HG03280 (cell line): Measurements from ENCODE around the gene SPAG17.

ENCODE experiments used
- ATAC-seq: cut with Tn5 transposase; IDR thresholded peaks from one replicate; pipeline ENCODE4 v1.9.1; 2021; ENCODE audit warnings: mild to moderate bottlenecking, moderate library complexity; ENCODE audit not compliant: unreplicated experiment

SPAG17 gene

GRCh38 chr1:118169016-118169415, 16.0 kb downstream of the SPAG17 start:
- ATAC-seq = no peak

- no peak for ATAC-seq
Observed at GRCh38 chr1:118160806-118161205, 24.2 kb downstream of the SPAG17 start.

- no peak for ATAC-seq
Observed at GRCh38 chr1:118159569-118159968, 25.5 kb downstream of the SPAG17 start.

DNA sequence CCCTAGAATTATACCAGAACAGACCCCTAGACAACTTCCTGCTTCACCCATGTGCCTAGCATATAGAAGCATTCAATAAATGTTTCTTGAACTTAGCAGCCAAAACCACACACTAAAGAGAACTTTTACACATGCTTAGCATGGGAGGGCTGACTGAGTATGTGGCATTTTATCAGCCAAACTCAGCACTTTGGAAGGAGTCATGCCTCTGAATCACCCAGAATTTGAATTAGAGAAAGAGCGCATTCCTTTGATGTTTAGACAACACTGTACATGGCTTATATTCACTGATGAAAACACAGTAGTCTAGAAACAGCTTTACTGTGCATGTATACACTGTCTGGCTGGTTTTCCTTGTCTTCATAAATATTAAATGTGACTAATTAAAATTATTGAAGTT, 26.1 kb downstream of the SPAG17 start:
- no peak for ATAC-seq

- no peak for ATAC-seq
Observed at GRCh38 chr1:118157506-118157905, 27.5 kb downstream of the SPAG17 start.

- ATAC-seq = no peak
Observed at GRCh38 chr1:118155106-118155505, 29.9 kb downstream of the SPAG17 start.

DNA sequence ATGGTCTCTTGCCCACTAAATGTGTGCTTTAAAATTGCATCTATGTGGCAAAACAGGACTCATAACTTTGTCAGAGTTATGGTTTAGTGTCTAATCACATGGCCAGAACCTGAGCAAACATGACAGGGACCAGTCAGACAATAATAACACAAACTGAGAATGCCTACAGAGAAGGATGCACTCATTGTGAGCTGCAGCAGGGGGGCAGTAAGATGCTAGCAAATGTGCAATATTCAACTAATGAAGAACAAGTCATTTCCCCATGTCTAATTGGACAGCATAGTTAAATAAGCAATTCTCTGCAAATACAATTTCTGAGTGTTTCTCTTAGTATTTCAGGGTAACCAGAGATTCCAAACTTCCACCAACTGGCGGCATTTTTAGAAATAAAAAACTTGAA, 30.8 kb downstream of the SPAG17 start:
- ATAC-seq = no peak

GRCh38 chr1:118151312-118151937, 33.6 kb downstream of the SPAG17 start:
- ATAC-seq = no peak

- no peak for ATAC-seq
Observed at GRCh38 chr1:118149799-118150198, 35.2 kb downstream of the SPAG17 start.

- no peak for ATAC-seq
Observed at GRCh38 chr1:118148034-118148433, 37.0 kb downstream of the SPAG17 start.

DNA sequence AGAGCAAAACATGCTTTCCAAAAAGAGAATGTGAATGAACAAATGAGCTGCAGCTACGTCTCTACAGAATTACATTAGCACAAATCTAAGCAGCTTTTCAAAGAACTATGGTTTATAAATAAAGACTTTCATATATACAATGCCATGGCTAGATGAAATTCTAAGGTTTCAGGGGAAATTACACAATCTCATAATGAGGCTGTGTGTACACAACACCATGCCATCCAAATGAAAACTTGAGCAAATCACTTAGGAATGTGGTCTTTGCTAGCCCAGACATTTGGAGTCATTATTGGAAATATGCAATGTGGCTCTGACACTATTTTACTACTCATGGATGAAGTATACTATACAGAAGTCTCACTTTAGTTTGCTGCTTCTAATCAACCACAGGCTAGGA, 37.5 kb downstream of the SPAG17 start:
- no peak for ATAC-seq

- no peak for ATAC-seq
Observed at GRCh38 chr1:118145721-118146120, 39.3 kb downstream of the SPAG17 start.

DNA sequence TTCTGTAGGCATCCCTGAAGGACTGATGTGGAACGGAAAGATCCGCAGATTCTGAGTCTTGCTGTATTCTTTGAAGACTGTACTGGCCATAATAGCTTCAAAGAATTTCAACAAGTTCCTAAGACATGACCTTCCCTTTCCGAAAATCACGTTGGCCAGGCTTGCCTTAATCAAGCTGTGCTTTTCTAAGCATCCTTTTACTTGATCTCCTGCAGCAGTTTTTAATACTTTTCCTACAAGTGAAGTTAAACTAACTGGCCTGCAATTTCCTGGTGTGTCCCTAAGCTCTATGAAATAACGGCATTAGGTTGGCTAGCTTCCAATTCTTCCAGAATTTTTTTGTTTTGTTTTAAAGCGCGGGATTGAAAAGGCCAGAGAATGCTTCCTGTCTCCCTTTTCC, 40.3 kb downstream of the SPAG17 start:
- ATAC-seq = no peak

GRCh38 chr1:118143831-118144230, 41.2 kb downstream of the SPAG17 start:
- ATAC-seq = no peak

DNA sequence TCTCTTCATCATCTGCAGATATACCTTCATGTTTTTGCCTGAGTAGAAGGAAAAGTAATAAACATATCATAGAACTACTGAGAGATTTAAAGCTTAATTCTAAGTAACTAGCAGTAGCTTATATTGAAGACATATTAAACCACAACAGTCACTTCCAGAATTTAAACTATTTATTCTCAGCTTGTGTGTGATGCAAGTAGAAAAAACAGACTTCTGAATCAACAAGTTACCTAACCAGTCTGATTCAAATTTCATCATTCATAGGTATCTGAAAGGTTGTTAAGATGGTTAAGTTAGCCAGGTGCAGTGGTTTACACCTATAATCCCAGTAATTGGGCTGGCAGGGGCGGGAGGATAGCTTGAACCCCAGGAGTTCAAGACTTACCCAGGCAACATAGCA, 41.9 kb downstream of the SPAG17 start:
- no peak for ATAC-seq

GRCh38 chr1:118142546-118142945, 42.5 kb downstream of the SPAG17 start:
- no peak for ATAC-seq

DNA sequence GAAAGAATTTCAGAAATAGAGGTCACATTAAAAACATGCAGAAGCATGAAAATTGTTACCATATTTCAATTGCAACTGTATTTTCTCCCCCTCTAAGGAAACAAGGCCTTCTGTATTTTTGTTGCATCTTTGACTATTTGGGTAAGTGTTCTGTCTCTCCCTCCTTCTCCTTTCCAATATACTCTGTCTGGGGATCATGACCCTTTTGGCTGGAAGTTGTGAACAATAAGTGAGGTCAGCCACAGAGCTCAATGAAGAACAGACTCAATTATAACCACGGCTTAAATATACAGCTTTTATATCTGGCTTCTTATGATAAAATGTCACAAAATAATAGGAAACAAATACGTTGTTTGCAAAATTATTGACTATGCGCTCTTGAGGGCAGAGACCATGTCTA, 47.1 kb downstream of the SPAG17 start:
- ATAC-seq = no peak

GRCh38 chr1:118136187-118136941, 48.7 kb downstream of the SPAG17 start:
- ATAC-seq = peak; percentile 100

GRCh38 chr1:118132000-118132399, 53.0 kb downstream of the SPAG17 start:
- no peak for ATAC-seq

- no peak for ATAC-seq
Observed at GRCh38 chr1:118128761-118129160, 56.3 kb downstream of the SPAG17 start.

GRCh38 chr1:118124064-118124463, 61.0 kb downstream of the SPAG17 start:
- no peak for ATAC-seq

- no peak for ATAC-seq
Observed at GRCh38 chr1:118123116-118123839, 61.8 kb downstream of the SPAG17 start.
